ENCODE data around the gene BMP2.

- TF ChIP-seq POLR2A (IDR thresholded peaks at IDR 0.05) (no peak), CTCF (IDR thresholded peaks at IDR 0.05) (no peak), POLR2AphosphoS5 (IDR thresholded peaks at IDR 0.05) (no peak)
Measured at GRCh38 chr20:6732001-6732447, 35.5 kb upstream of the BMP2 start.

Data from breast epithelium (tissue), 3 donors.